GM19397 (cell line): ENCODE results near the gene GMIP.

Source experiments
- ATAC-seq: cut with Tn5 transposase; IDR thresholded peaks from one replicate; pipeline ENCODE4 v1.9.1; 2021; ENCODE audit warnings: mild to moderate bottlenecking, moderate library complexity; ENCODE audit not compliant: unreplicated experiment

Gene GMIP

GRCh38 chr19:19637186-19637522 is 6.3 kb downstream of the GMIP start:
- no peak for ATAC-seq

GRCh38 chr19:19636573-19637185 is 6.8 kb downstream of the GMIP start:
- ATAC-seq: no peak

- no peak for ATAC-seq
Measured at GRCh38 chr19:19635313-19635702, 8.1 kb downstream of the GMIP start.

GRCh38 chr19:19634516-19635312 is 8.7 kb downstream of the GMIP start:
- ATAC-seq: no peak

GRCh38 chr19:19633711-19634515 is 9.5 kb downstream of the GMIP start:
- ATAC-seq: no peak

- ATAC-seq: no peak
Measured at GRCh38 chr19:19632661-19633060, 10.8 kb downstream of the GMIP start.

GRCh38 chr19:19631346-19631745 is 12.1 kb downstream of the GMIP start:
- no peak for ATAC-seq

GRCh38 chr19:19630426-19630825 is 13.0 kb downstream of the GMIP start:
- no peak for ATAC-seq

- no peak for ATAC-seq
Measured at GRCh38 chr19:19630062-19630414, 13.4 kb downstream of the GMIP start.

- peak; percentile 16 for ATAC-seq
Measured at GRCh38 chr19:19628501-19629134, 14.8 kb downstream of the GMIP start.

GRCh38 chr19:19627621-19628500 is 15.6 kb downstream of the GMIP start, which contains the start of gene LPAR2:
TSS of gene LPAR2 (minus strand) at chr19:19628220. CDS start at chr19:19627275, 945 bp downstream.
- peak; percentile 68 for ATAC-seq

GRCh38 chr19:19626516-19627472 is 16.7 kb downstream of the GMIP start:
- no peak for ATAC-seq

GRCh38 chr19:19624032-19624570 is 19.4 kb downstream of the GMIP start:
- ATAC-seq: no peak

- ATAC-seq: no peak
Measured at GRCh38 chr19:19623383-19623782, 20.1 kb downstream of the GMIP start.

- ATAC-seq: no peak
Measured at GRCh38 chr19:19619849-19620210, 23.6 kb downstream of the GMIP start.

- no peak for ATAC-seq
Measured at GRCh38 chr19:19619181-19619848, 24.1 kb downstream of the GMIP start.

GRCh38 chr19:19618219-19619051 is 25.0 kb downstream of the GMIP start, which contains the start of gene PBX4:
TSS of gene PBX4 (minus strand) at chr19:19618687. CDS start at chr19:19618629, 58 bp downstream.
- peak; percentile 96 for ATAC-seq
